ENCODE data around the gene FSTL1.

Gene FSTL1

DNA sequence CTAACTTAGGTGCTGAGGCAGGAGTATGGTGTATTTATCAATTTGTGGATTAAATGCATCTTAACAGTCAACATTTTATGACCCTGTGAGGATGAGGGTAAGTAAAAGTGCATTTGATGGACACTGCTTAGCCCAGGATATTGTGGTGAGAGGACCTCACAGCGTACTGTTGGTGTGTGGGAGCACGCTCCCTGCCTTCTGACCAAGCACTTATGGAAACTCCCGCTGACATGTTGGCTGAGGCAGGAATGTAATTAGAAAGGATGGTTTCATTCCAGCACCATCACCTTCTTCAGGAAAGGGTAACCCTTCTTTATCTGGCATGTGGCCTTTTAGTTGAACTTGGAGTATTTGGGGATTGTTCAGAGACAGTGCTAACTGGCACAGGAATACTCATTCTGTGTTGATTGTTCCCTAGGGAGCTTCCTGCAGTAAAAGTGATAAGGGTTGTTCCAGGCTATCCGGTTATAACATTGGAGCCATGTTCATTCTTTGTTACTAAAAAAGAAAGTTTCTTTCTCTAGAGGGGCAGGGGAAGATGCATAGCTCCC is 11.7 kb upstream of the FSTL1 start:
- no peak for FAIRE-seq

DNA sequence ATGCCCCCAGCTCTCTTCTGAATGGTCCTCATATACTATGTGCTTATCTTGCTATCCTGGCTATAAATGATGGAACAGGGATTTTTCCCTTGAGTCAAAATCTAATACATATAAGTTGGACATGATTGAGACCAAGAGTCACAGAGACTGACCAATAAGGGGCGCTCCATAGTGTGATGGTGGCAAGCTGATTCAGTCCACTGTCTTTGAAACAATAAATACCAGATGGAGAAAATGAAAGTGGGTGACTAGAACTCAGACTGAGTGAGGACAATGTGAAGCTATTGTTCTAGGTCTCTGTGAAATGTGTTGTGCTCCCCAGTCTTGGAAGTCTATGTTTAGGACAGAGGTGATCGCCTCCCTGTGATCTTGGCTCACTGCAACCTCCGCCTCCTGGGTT is 10.6 kb upstream of the FSTL1 start:
- no peak for FAIRE-seq

DNA sequence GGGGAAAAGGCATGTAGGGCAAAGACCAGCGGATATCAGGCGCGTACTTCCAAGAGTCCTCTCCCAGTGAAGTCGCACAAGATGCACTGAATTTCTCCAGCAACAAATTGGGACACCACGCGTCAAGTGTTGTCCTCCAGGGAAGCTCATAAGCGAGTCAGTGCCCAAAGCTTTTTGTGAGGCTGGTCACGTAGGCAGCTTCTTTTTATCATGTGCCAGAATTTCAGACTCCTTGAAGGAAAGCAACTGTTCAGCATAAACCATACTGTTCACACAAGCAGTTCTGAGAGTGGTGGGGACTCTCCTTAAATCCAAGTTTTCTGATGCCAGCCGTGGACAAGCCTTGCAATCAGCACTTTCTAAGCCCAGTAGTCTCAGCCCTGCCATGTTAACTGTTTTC is 10.1 kb upstream of the FSTL1 start:
- no peak for FAIRE-seq

GRCh38 chr3:120460181-120460790 is 9.5 kb upstream of the FSTL1 start:
- FAIRE-seq = no peak

DNA sequence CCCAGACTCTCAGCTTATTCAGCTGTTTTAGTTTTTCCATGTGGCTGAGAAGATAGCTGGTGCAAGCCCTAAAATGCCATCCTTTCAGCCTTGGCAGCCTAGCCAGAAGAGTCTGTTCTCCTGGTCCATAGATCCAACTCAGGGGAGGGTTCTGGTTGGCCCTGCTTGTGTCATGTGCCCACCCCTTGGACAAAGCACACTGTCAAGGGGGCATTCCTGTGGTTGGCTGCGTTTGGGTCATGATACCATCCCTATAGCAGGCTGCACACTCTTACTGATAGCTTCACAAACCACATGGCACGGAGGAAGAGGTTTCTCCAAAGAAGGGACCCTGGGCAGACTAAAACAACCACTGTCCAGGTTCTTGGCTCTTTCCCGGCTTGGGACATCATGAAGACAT is 8.4 kb upstream of the FSTL1 start:
- no peak for FAIRE-seq

DNA sequence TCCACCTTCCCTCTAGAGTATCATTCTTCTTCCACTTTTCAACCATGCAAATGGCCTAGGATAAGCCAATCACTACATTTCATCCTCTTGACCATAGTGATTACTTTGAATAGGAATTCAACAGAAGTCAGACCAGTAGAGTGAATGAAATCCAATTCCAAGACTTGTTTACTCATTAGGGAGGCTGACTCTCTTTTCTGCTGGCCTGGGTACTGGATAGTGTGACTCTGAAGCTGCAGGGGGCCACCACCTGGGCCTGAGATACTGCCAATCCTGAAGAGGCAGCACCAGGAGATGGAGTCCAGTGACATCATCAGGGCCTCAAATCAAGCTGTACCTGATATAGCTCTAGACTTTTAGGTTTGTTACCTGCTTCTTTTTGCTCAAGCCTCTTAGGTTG is 7.0 kb upstream of the FSTL1 start:
- no peak for FAIRE-seq

- no peak for FAIRE-seq
Observed at GRCh38 chr3:120454076-120454689, 3.4 kb upstream of the FSTL1 start.

GRCh38 chr3:120452816-120453215 is 2.0 kb upstream of the FSTL1 start:
- no peak for FAIRE-seq

DNA sequence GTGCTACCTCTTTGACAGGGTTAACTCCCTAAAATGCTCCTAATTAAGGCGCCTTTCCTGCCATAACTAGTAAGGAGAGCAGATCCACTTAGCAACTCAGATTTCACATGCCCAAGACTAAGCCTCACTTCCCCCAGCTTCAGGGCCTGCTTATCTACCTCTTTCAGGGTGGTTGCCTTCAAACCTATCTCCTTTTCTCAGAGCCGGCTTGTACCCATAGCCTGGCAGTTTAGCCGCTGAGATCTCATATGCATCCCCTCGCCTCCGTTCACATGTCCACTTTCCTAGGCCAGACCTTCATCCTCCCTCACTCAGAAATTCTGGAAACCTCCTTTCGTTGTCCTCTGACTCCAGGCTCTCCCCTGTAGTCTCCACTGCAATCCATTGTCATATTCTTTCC is 1.0 kb upstream of the FSTL1 start:
- no peak for FAIRE-seq

GRCh38 chr3:120451272-120451761 is 525 bp upstream of the FSTL1 start:
- FAIRE-seq = no peak

- no peak for FAIRE-seq
Observed at GRCh38 chr3:120449701-120450599, 842 bp downstream of the FSTL1 start.

GRCh38 chr3:120449251-120449650 is 1.5 kb downstream of the FSTL1 start:
- FAIRE-seq = no peak

GRCh38 chr3:120448756-120449155 is 2.0 kb downstream of the FSTL1 start:
- FAIRE-seq = no peak

GRCh38 chr3:120446891-120447668 is 3.7 kb downstream of the FSTL1 start:
- FAIRE-seq = no peak

DNA sequence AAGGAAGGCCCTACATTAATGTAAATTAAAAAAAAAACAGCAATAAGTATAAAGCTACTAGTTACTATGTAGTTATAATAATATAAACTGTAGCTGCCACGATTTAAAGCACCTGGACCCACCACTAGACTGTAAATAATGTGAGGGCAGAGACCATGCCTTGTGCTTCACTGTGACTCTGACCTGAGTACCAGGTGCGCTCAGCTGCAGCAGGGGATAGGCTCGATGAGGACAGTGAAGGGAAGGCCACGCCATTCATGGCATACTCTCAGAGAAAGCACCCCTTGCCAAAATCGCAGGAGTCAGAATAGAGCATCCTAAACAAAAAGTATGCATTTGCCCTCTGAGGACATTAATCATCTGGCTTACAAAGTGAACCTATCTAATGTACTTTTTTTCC is 5.1 kb downstream of the FSTL1 start:
- no peak for FAIRE-seq

DNA sequence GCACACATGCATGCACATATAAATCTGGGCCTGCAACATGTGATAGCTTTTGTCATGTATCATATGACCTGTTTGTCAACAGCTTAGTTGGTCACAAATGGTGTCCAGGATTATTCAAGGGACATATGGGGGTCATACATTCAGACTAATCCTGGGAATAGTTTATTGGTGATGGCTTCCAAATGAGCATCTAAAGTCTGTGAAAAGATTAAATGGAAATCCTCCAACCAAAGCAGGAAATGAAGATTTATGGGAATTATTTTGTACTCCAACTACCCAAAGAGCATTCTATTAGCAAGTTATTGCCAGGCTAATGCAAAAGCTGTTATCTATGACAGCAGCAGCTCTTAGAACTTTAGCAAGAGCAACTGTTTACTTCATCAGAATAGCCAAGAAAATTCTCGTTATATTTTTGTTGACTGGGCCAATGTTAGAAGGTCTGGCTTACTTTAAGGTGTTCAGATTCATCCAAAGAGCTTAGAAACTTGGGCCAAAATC is 7.1 kb downstream of the FSTL1 start:
- no peak for FAIRE-seq

DNA sequence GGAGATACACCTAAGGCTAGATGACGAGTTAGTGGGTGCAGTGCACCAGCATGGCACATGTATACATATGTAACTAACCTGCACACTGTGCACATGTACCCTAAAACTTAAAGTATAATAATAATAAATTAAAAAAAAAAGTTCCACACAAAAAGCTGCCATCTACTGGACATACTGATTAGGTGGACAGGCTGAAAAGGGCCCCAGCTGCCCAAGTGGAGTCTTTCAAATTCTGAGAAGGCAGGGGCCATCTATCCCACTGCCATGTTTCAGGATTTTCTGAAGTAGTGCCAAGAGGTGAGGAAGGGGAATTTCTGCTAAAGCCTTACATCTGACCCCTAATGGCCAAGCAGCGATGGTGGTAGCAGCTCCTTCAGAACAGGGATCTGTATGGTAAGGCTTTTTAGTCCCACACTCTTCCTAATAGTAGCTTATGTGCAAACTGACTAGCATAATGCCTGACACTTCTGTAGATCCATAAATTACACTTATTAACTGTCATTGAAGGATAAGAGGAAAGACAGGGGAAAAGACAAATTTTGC is 7.7 kb downstream of the FSTL1 start:
- FAIRE-seq = no peak

GRCh38 chr3:120441776-120442175 is 9.0 kb downstream of the FSTL1 start:
- no peak for FAIRE-seq

- no peak for FAIRE-seq
Observed at GRCh38 chr3:120440762-120441161, 10.0 kb downstream of the FSTL1 start.

DNA sequence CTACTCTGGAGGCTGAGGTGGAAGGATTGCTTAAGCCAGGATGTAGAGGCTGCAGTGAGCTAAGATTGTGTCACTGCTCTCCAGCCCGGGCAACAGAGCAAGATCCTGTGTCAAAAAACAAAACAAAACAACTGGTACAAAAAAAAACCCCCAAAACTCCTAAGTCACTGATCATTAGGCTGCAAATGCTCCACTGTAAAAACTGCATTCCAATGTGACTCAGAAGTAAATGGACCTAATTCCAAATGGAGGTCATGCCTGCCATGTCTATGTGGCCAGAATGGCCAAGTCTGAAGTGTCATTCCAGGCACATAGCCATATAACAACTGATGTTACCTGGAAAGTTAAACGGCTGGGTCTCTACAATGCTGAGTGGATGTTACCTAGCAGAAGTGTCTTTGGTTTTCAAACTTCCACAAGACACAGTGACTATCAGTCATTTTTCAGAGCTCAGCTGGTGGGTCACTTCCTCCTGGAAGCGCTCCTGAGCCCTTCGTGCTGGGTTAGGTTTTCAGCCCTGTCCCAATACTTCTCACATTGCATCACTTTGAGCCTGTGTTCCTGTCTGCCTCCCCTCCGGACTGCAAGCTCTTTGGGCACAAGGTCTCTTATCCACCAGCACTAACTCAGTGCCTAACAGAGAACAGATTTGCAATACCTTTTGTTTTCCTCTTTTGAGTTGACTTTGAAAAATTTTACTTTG is 10.6 kb downstream of the FSTL1 start:
- FAIRE-seq = no peak

DNA sequence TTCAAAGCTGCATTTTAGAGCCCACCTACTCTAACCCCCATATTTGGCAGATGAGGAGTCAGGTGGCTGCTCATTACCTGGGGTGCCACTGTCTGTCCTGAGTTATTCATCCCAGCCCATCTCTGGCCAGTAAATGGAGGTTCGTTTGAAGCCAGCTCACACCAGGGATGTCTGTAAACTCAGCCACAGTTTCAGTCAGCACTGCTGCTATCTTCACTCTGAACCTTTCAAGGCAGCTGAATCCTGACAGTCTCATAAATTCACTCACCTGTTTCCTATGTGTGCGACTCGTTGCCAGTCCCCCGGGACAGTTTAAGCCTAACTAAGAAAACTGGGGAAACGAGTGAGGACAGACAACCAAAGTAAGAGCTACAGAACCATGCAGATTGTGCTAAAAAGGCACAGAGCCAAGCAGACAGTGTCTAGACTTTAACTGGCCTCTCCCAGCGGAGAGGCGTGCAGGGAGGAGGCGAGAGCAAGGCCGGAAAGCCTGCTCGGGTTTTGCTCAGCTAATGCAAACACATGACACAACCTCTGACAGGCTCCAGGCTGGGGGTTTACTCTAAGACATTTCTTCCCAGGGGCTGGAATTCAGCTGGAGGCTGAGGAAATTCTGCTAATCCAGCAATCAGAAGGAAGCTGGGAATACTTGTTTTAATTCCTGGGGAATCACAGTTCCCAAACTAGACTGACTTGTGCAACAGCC is 12.0 kb downstream of the FSTL1 start:
- no peak for FAIRE-seq

All from G401.6 (cell line).